NCI-H748 treated with DMSO at 0.1 percent for 48 hours (cell line): ENCODE results near the gene IL24.

Source experiments
- DNase-seq: peaks from one replicate; lab custom pipeline; 2025; lab: John Stamatoyannopoulos, UW

IL24 gene

GRCh38 chr1:206880314-206880713 is 16.9 kb upstream of the IL24 start:
- no peak for DNase-seq

- no peak for DNase-seq
Observed at GRCh38 chr1:206882555-206882954, 14.7 kb upstream of the IL24 start.

- DNase-seq: no peak
Observed at GRCh38 chr1:206883160-206883559, 14.1 kb upstream of the IL24 start.

- DNase-seq: no peak
Observed at GRCh38 chr1:206883876-206884275, 13.4 kb upstream of the IL24 start.

GRCh38 chr1:206885341-206886060 is 11.7 kb upstream of the IL24 start:
- DNase-seq: no peak

- DNase-seq: no peak
Observed at GRCh38 chr1:206886831-206887230, 10.4 kb upstream of the IL24 start.

GRCh38 chr1:206887701-206888100 is 9.5 kb upstream of the IL24 start:
- DNase-seq: no peak

- no peak for DNase-seq
Observed at GRCh38 chr1:206890125-206891060, 6.8 kb upstream of the IL24 start.

- DNase-seq: no peak
Observed at GRCh38 chr1:206891412-206891811, 5.8 kb upstream of the IL24 start.

GRCh38 chr1:206892351-206892984 is 4.8 kb upstream of the IL24 start:
- DNase-seq: no peak

GRCh38 chr1:206893380-206893779 is 3.9 kb upstream of the IL24 start:
- DNase-seq: no peak

- peak; percentile 22 for DNase-seq
Observed at GRCh38 chr1:206895325-206895724, 1.9 kb upstream of the IL24 start.

GRCh38 chr1:206895837-206896242 is 1.4 kb upstream of the IL24 start:
- DNase-seq: peak; percentile 16

- DNase-seq: no peak
Observed at GRCh38 chr1:206896261-206896660, 982 bp upstream of the IL24 start.

- no peak for DNase-seq
Observed at GRCh38 chr1:206898089-206898914, 1.1 kb downstream of the IL24 start.

- DNase-seq: no peak
Observed at GRCh38 chr1:206898915-206899431, 1.7 kb downstream of the IL24 start.

GRCh38 chr1:206899717-206900116 is 2.5 kb downstream of the IL24 start:
- DNase-seq: no peak

- no peak for DNase-seq
Observed at GRCh38 chr1:206900149-206900548, 2.9 kb downstream of the IL24 start.

- no peak for DNase-seq
Observed at GRCh38 chr1:206901944-206902343, 4.7 kb downstream of the IL24 start.

GRCh38 chr1:206902702-206903101 is 5.5 kb downstream of the IL24 start:
- no peak for DNase-seq

GRCh38 chr1:206903687-206904086 is 6.4 kb downstream of the IL24 start:
- DNase-seq: no peak
